K562 (cell line): ENCODE data around the gene APOO. TPM values are rescaled to one million over a fixed set of nuclear protein-coding genes. Genes with fewer than 3 reads are reported as not detected.

Source experiments
- BCOR ChIP-seq: fragments of 450-650 bp; IDR thresholded peaks from 2 replicates; pipeline ENCODE4 v1.6.1; 2016
- GATAD2A ChIP-seq: fragments of 450-650 bp; IDR thresholded peaks from 2 replicates; pipeline ENCODE4 v1.6.1; 2017
- KLF1 ChIP-seq: fragments of 450-650 bp; IDR thresholded peaks from 2 replicates; pipeline ENCODE4 v1.6.1; 2016; ENCODE audit warnings: missing genetic modification characterization, missing compliant biosample characterization
- OTX1 ChIP-seq: fragments of 450-650 bp; formaldehyde crosslinking; IDR thresholded peaks from 2 replicates; pipeline ENCODE4 v1.4.0; 2022; ENCODE audit warnings: mild to moderate bottlenecking
- PBX2 ChIP-seq, 2 experiments: IDR thresholded peaks in 1 of 2; conservative IDR thresholded peaks in 1 of 2; 2 replicates each; pipeline ENCODE4 v1.6.1; 2016; ENCODE audit warnings: low read depth in 2 of 2, mild to moderate bottlenecking in 1 of 2, missing compliant biosample characterization in 1 of 2, missing genetic modification characterization in 1 of 2, moderate library complexity in 1 of 2
- PHF21A ChIP-seq: fragments of 450-650 bp; IDR thresholded peaks from 2 replicates; pipeline ENCODE4 v1.6.1; 2017; ENCODE audit warnings: low read depth, borderline replicate concordance
- POU5F1 ChIP-seq: fragments of 150-350 bp; IDR thresholded peaks from 2 replicates; pipeline ENCODE4 v1.6.1; 2014; ENCODE audit warnings: borderline replicate concordance, low read length, low read depth, mild to moderate bottlenecking; ENCODE audit not compliant: partially characterized antibody
- THRAP3 ChIP-seq: fragments of 450-650 bp; IDR thresholded peaks from 2 replicates; pipeline ENCODE4 v1.6.1; 2016; ENCODE audit warnings: mild to moderate bottlenecking, inconsistent platforms, borderline replicate concordance
- ZBTB1 ChIP-seq: sonication (generic); formaldehyde crosslinking; IDR thresholded peaks from 2 replicates; pipeline ENCODE4 v1.8.1; 2023; ENCODE audit warnings: missing genetic modification reagents, low read depth, mild to moderate bottlenecking, borderline replicate concordance
- ZBTB40 ChIP-seq, 2 experiments: fragments of 450-650 bp in 1 of 2; sonication (generic) in 1 of 2; formaldehyde crosslinking in 1 of 2; IDR thresholded peaks; 2 replicates each; pipeline versions ENCODE4 v1.7.1 to v1.9.0; 2016 to 2022; ENCODE audit warnings: inconsistent platforms in 1 of 2, mild to moderate bottlenecking in 1 of 2, missing genetic modification reagents in 1 of 2
- ZNF280A ChIP-seq: fragments of 450-650 bp; IDR thresholded peaks from 2 replicates; pipeline ENCODE4 v1.6.1; 2018; ENCODE audit warnings: mild to moderate bottlenecking, low read depth; ENCODE audit not compliant: partially characterized antibody
- ZNF57 ChIP-seq: fragments of 450-650 bp; formaldehyde crosslinking; IDR thresholded peaks from 2 replicates; pipeline ENCODE4 v1.4.0; 2020; ENCODE audit warnings: mild to moderate bottlenecking, moderate library complexity
- polyA plus RNA-seq, 8 experiments: library from polyadenylated mRNA; depleted of rRNA in 4 of 8; stranded (reverse) in 5 of 8; unstranded in 3 of 8; fragments of >200 nt; fragmentation: Nextera tagmentation in 2 of 8; fragmentation: Illumina TruSeq in 1 of 8; extraction: Ambion mirVana in 2 of 8; extraction: Trizol in 1 of 8; gene quantifications; 2 replicates each; pipeline versions ENCODE4 v1.2.1 to v1.2.3, GENCODE V29; 2011 to 2014; ENCODE audit warnings: inconsistent platforms in 1 of 8, missing spikeins in 1 of 8
- total RNA-seq, 7 experiments: library from RNA; depleted of rRNA in 6 of 7; stranded (reverse); fragments of >200 nt in 6 of 7; fragmentation: Illumina TruSeq in 2 of 7; extraction: Trizol in 2 of 7; gene quantifications; 2 replicates each; pipeline versions ENCODE4 v1.2.1 to v1.2.3, GENCODE V29; 2011 to 2021; ENCODE audit warnings: low replicate concordance in 1 of 7

Gene APOO
- total and polyA plus RNA-seq, 9 of the 15 experiments (the other 6 are each of a cell fraction or from before 2014, with no cell fraction given), result 37.3 to 76.4 (median 60.8) TPM

GRCh38 chrX:23884427-23885024 is 23.2 kb downstream of the APOO start (continued):
- TF ChIP-seq ZBTB1 (CRISPR knock-in tag) (no peak), PBX2 (CRISPR knock-in tag; IDR thresholded peaks at IDR 0.05; ENCODE audit: low read depth) (no peak), PBX2 (tag; conservative IDR thresholded peaks at IDR 0.05; ENCODE audit: low read depth) (peak; percentile 89), OTX1 (CRISPR knock-in tag) (no peak), POU5F1 (no peak), ZBTB40 (IDR thresholded peaks at IDR 0.05) (no peak), ZBTB40 (CRISPR knock-in tag; IDR thresholded peaks at IDR 0.05) (no peak), PHF21A (no peak), KLF1 (tag) (no peak), THRAP3 (no peak), GATAD2A (no peak), ZNF57 (CRISPR knock-in tag) (no peak), ZNF280A (no peak), BCOR (no peak)
